Karpas-422 (cell line): ENCODE data around the gene CITED2. TPM values are rescaled to one million over a fixed set of nuclear protein-coding genes. Genes with fewer than 3 reads are reported as not detected.

Experiments
- DNase-seq: peaks from one replicate; pipeline ENCODE4 v3.0.0-alpha.2; 2015
- H2AFZ ChIP-seq: fragments of 200-600 bp; sonication (generic); 2 replicates; pipeline ENCODE4 v1.6.1; 2014; ENCODE audit warnings: antibody characterized with exemption, low read length, mixed read lengths
- H3K27ac ChIP-seq: fragments of 200-600 bp; sonication (generic); 2 replicates; pipeline ENCODE4 v1.5.1; 2014; ENCODE audit warnings: mild to moderate bottlenecking, low read length, moderate library complexity
- H3K27me3 ChIP-seq: fragments of 200-600 bp; sonication (generic); 2 replicates; pipeline ENCODE4 v1.6.1; 2014; ENCODE audit warnings: low read length, mixed read lengths
- H3K36me3 ChIP-seq: fragments of 200-600 bp; sonication (generic); 2 replicates; pipeline ENCODE4 v1.6.1; 2014; ENCODE audit warnings: low read length, mixed read lengths; ENCODE audit not compliant: insufficient read depth
- H3K4me1 ChIP-seq: fragments of 200-600 bp; sonication (generic); 2 replicates; pipeline ENCODE4 v1.6.1; 2014; ENCODE audit warnings: mild to moderate bottlenecking, low read length, mixed read lengths
- H3K4me2 ChIP-seq: fragments of 200-600 bp; sonication (generic); 2 replicates; pipeline ENCODE4 v1.6.1; 2014; ENCODE audit warnings: low read length, low read depth, mild to moderate bottlenecking; ENCODE audit not compliant: poor library complexity, severe bottlenecking
- H3K4me3 ChIP-seq: fragments of 200-600 bp; sonication (generic); 2 replicates; pipeline ENCODE4 v1.5.1; 2014; ENCODE audit warnings: mild to moderate bottlenecking, antibody characterized with exemption, low read length, mixed read lengths
- H3K79me2 ChIP-seq: fragments of 200-600 bp; sonication (generic); 2 replicates; pipeline ENCODE4 v1.6.1; 2014; ENCODE audit warnings: mild to moderate bottlenecking, low read length, mixed read lengths
- H3K9ac ChIP-seq: fragments of 200-600 bp; sonication (generic); 2 replicates; pipeline ENCODE4 v1.6.0; 2014; ENCODE audit warnings: low read length
- H3K9me2 ChIP-seq: fragments of 200-600 bp; sonication (generic), shearing (Covaris generic); replicated peaks from 2 replicates; pipeline ENCODE4 v1.6.0; 2014; ENCODE audit warnings: mild to moderate bottlenecking, low read length, moderate library complexity; ENCODE audit not compliant: insufficient read depth
- H3K9me3 ChIP-seq: fragments of 300-700, 200-600 bp; sonication (generic); 2 replicates; pipeline ENCODE4 v1.6.1; 2014; ENCODE audit warnings: low read length, mixed read lengths
- H4K20me1 ChIP-seq: fragments of 200-600 bp; sonication (generic); 2 replicates; pipeline ENCODE4 v1.6.1; 2014; ENCODE audit warnings: mild to moderate bottlenecking, antibody characterized with exemption, low read length, low read depth; ENCODE audit not compliant: insufficient read depth
- total RNA-seq: library from RNA; depleted of rRNA; stranded (reverse); fragments of >200 nt; shearing (Covaris generic); gene quantifications from 2 replicates; pipeline ENCODE4 v1.2.3, GENCODE V29; 2014; ENCODE audit warnings: low replicate concordance

Gene CITED2
- total RNA-seq, 1 experiment from 2014 or later: 67.7 TPM

GRCh38 chr6:139392794-139393193 lies 18.3 kb upstream of the CITED2 start:
- peak overlapping the region; percentile 27 for H3K4me2 ChIP-seq

GRCh38 chr6:139391709-139392108 lies 17.3 kb upstream of the CITED2 start:
- no peaks in the 10 kb centered on the region for H3K36me3 ChIP-seq
- H3K79me2 ChIP-seq: no peaks in the 10 kb centered on the region
- H4K20me1 ChIP-seq: no peaks in the 10 kb centered on the region
- no peak overlapping the region for H3K9ac ChIP-seq
- no peak overlapping the region for H3K4me3 ChIP-seq
- H3K9me3 ChIP-seq: no peaks in the 10 kb centered on the region
- H3K4me1 ChIP-seq: peaks cover 33% of the 10 kb centered on the region
- no peak overlapping the region for H3K4me2 ChIP-seq
- H2AFZ ChIP-seq: no peak overlapping the region
- no peak for DNase-seq
- no peak overlapping the region for H3K27ac ChIP-seq
- H3K27me3 ChIP-seq: no peaks in the 10 kb centered on the region
- H3K9me2 ChIP-seq: no peaks in the 10 kb centered on the region

More at GRCh38 chr6:139392794-139393193, 18.3 kb upstream of the CITED2 start:
- DNase-seq: no peak
- no peaks in the 10 kb centered on the region for H3K36me3 ChIP-seq
- H2AFZ ChIP-seq: peak overlapping the region; percentile 77
- no peaks in the 10 kb centered on the region for H3K9me2 ChIP-seq
- no peak overlapping the region for H3K4me3 ChIP-seq
- H4K20me1 ChIP-seq: no peaks in the 10 kb centered on the region
- no peaks in the 10 kb centered on the region for H3K27me3 ChIP-seq
- no peaks in the 10 kb centered on the region for H3K79me2 ChIP-seq
- no peak overlapping the region for H3K27ac ChIP-seq
- H3K9me3 ChIP-seq: no peaks in the 10 kb centered on the region
- no peak overlapping the region for H3K9ac ChIP-seq
- peaks cover 22% of the 10 kb centered on the region for H3K4me1 ChIP-seq

GRCh38 chr6:139390447-139390846 lies 16.0 kb upstream of the CITED2 start:
- Histone ChIP-seq H2AFZ (no peak overlapping the region), H3K4me1 (peaks cover 43% of the 10 kb centered on the region), H3K9me2 (no peaks in the 10 kb centered on the region), H3K27me3 (no peaks in the 10 kb centered on the region), H4K20me1 (no peaks in the 10 kb centered on the region), H3K36me3 (no peaks in the 10 kb centered on the region), H3K79me2 (no peaks in the 10 kb centered on the region), H3K4me2 (no peak overlapping the region), H3K9me3 (no peaks in the 10 kb centered on the region), H3K9ac (no peak overlapping the region), H3K4me3 (no peak overlapping the region), H3K27ac (no peak overlapping the region)
- no peak for DNase-seq

- no peaks in the 10 kb centered on the region for H3K36me3 ChIP-seq
- H3K79me2 ChIP-seq: no peaks in the 10 kb centered on the region
- no peak overlapping the region for H3K4me3 ChIP-seq
- H3K9me2 ChIP-seq: no peaks in the 10 kb centered on the region
- H2AFZ ChIP-seq: no peak overlapping the region
- H3K9ac ChIP-seq: no peak overlapping the region
- H4K20me1 ChIP-seq: no peaks in the 10 kb centered on the region
- peaks cover 41% of the 10 kb centered on the region for H3K4me1 ChIP-seq
- peak overlapping the region; percentile 15; the same call in 1 of the 2 replicates for H3K27ac ChIP-seq
- no peaks in the 10 kb centered on the region for H3K9me3 ChIP-seq
- no peak for DNase-seq
- no peak overlapping the region for H3K4me2 ChIP-seq
- H3K27me3 ChIP-seq: no peaks in the 10 kb centered on the region
Measured at GRCh38 chr6:139388384-139388783, 13.9 kb upstream of the CITED2 start.

- no peak for DNase-seq
- no peaks in the 10 kb centered on the region for H3K27me3 ChIP-seq
- H2AFZ ChIP-seq: peak overlapping the region; percentile 26
- peak overlapping the region; percentile 20; the same call in 1 of the 2 replicates for H3K4me3 ChIP-seq
- peaks cover 28% of the 10 kb centered on the region for H3K4me1 ChIP-seq
- H3K9me3 ChIP-seq: no peaks in the 10 kb centered on the region
- H3K79me2 ChIP-seq: no peaks in the 10 kb centered on the region
- H4K20me1 ChIP-seq: no peaks in the 10 kb centered on the region
- peak overlapping the region; percentile 53 for H3K4me2 ChIP-seq
- no peaks in the 10 kb centered on the region for H3K9me2 ChIP-seq
- no peaks in the 10 kb centered on the region for H3K36me3 ChIP-seq
- H3K27ac ChIP-seq: peak overlapping the region; percentile 70
- peak overlapping the region; percentile 45 for H3K9ac ChIP-seq
Measured at GRCh38 chr6:139386404-139386803, 12.0 kb upstream of the CITED2 start.

GRCh38 chr6:139381216-139381865 lies 6.9 kb upstream of the CITED2 start:
- Histone ChIP-seq H2AFZ (no peak overlapping the region), H3K4me3 (no peak overlapping the region), H3K9me3 (no peaks in the 10 kb centered on the region), H3K27ac (no peak overlapping the region), H3K9me2 (no peaks in the 10 kb centered on the region), H3K36me3 (no peaks in the 10 kb centered on the region), H3K4me2 (no peak overlapping the region), H3K9ac (no peak overlapping the region), H3K27me3 (no peaks in the 10 kb centered on the region), H3K79me2 (no peaks in the 10 kb centered on the region), H3K4me1 (peaks cover 36% of the 10 kb centered on the region), H4K20me1 (no peaks in the 10 kb centered on the region)
- no peak for DNase-seq

- Histone ChIP-seq H4K20me1 (no peaks in the 10 kb centered on the region), H3K27me3 (no peaks in the 10 kb centered on the region), H3K9me3 (no peaks in the 10 kb centered on the region), H3K79me2 (no peaks in the 10 kb centered on the region), H3K4me1 (peaks cover 38% of the 10 kb centered on the region), H3K4me3 (no peak overlapping the region), H3K27ac (no peak overlapping the region), H3K9ac (no peak overlapping the region), H3K4me2 (no peak overlapping the region), H2AFZ (0 out of 2 replicates have a peak overlapping the region, but pooled peaks have one; percentile 46), H3K9me2 (no peaks in the 10 kb centered on the region), H3K36me3 (no peaks in the 10 kb centered on the region)
- DNase-seq: no peak
Measured at GRCh38 chr6:139380611-139381010, 6.2 kb upstream of the CITED2 start.

- Histone ChIP-seq H3K9me3 (no peaks in the 10 kb centered on the region), H2AFZ (0 out of 2 replicates have a peak overlapping the region, but pooled peaks have one; percentile 46), H3K4me3 (no peak overlapping the region), H3K27me3 (no peaks in the 10 kb centered on the region), H3K27ac (no peak overlapping the region), H3K4me2 (no peak overlapping the region), H4K20me1 (no peaks in the 10 kb centered on the region), H3K9me2 (no peaks in the 10 kb centered on the region), H3K4me1 (peaks cover 40% of the 10 kb centered on the region), H3K79me2 (no peaks in the 10 kb centered on the region), H3K9ac (no peak overlapping the region), H3K36me3 (no peaks in the 10 kb centered on the region)
- DNase-seq: no peak
Measured at GRCh38 chr6:139380168-139380567, 5.7 kb upstream of the CITED2 start.
